HCT116 (cell line): ENCODE measurements around the gene TEDC2. TPM values are rescaled to one million over a fixed set of nuclear protein-coding genes. Genes with fewer than 3 reads are reported as not detected.

Source experiments
- ATAC-seq: fragments of 200-7000 bp; cut with Tn5 transposase; 2 replicates; pipeline ENCODE4 v1.9.1; 2020; ENCODE audit warnings: mild to moderate bottlenecking, moderate library complexity
- BruUV-seq: library from RNA; stranded (reverse); fragments of 400-500 nt; replicated peaks from 2 replicates; lab custom pipeline; 2021; lab: Mats Ljungman, UMichigan
- CTCF ChIA-PET: fragments of 300-600 bp; sonication (Branson Sonifier 250); formaldehyde crosslinking; loops from one replicate; lab custom pipeline; 2021; ENCODE audit warnings: antibody characterized with exemption; lab: Charles Lee
- POLR2A ChIA-PET: fragments of 300-600, 350-600 bp; sonication (Branson Sonifier 250); formaldehyde crosslinking; loops from one replicate; lab custom pipeline; 2021; ENCODE audit warnings: antibody characterized with exemption; lab: Charles Lee
- RAD21 ChIA-PET, 2 experiments: fragments of 300-600 bp; sonication (Branson Sonifier 250); formaldehyde crosslinking; loops; one replicate each; lab custom pipeline; 2023; ENCODE audit warnings: low total read pairs in 2 of 2; ENCODE audit not compliant: uncharacterized antibody in 2 of 2, unreplicated experiment in 2 of 2, low non-redundant PET in 1 of 2; lab: Charles Lee
- DNase-seq: peaks from one replicate; pipeline ENCODE4 v3.0.0-alpha.2; 2010; ENCODE audit warnings: low read depth, low spot score
- H2AFZ ChIP-seq: fragments of 200-600 bp; shearing (Covaris generic), sonication (generic); 2 replicates; pipeline ENCODE4 v1.6.1; 2017; ENCODE audit warnings: low read depth, mixed run types, mixed read lengths, antibody characterized with exemption, low read length; ENCODE audit not compliant: poor library complexity, severe bottlenecking
- H3K27ac ChIP-seq: 2 replicates; pipeline ENCODE4 v1.5.1; 2012; ENCODE audit warnings: low read depth, low read length
- H3K27me3 ChIP-seq: fragments of 200-600 bp; sonication (generic); 2 replicates; pipeline ENCODE4 v1.6.1; 2016; ENCODE audit warnings: mixed run types, low read length, mixed read lengths; ENCODE audit not compliant: insufficient read depth
- H3K36me3 ChIP-seq, 2 experiments: fragments of 200-500 bp in 1 of 2; fragments of 200-600 bp in 1 of 2; sonication (Bioruptor generic) in 1 of 2; sonication (generic) in 1 of 2; 2 replicates each; pipeline versions ENCODE4 v1.5.1 to v1.6.1; 2014 to 2016; ENCODE audit warnings: low read length in 2 of 2, inconsistent platforms in 1 of 2, mixed read lengths in 1 of 2, mixed run types in 1 of 2; ENCODE audit not compliant: insufficient read depth in 2 of 2, control insufficient read depth in 1 of 2
- H3K4me1 ChIP-seq, 2 experiments: fragments of 200-600 bp in 1 of 2; sonication (generic) in 1 of 2; 2 replicates each; pipeline versions ENCODE4 v1.5.1 to v1.6.1; 2012 to 2017; ENCODE audit warnings: low read length in 2 of 2, inconsistent platforms in 1 of 2, mild to moderate bottlenecking in 1 of 2, mixed read lengths in 1 of 2, mixed run types in 1 of 2, moderate library complexity in 1 of 2; ENCODE audit not compliant: insufficient read depth in 2 of 2, control insufficient read depth in 1 of 2
- H3K4me2 ChIP-seq: fragments of 200-600 bp; sonication (generic); 2 replicates; pipeline ENCODE4 v1.6.1; 2017; ENCODE audit warnings: mixed run types, low read length, mixed read lengths
- H3K4me3 ChIP-seq, 2 experiments: fragments of 200-600 bp in 1 of 2; sonication (generic) in 1 of 2; replicated peaks in 1 of 2; 2 replicates each; pipeline ENCODE4 v1.5.1; 2011 to 2016; ENCODE audit warnings: low read length in 2 of 2, control low read depth in 1 of 2, low read depth in 1 of 2, mild to moderate bottlenecking in 1 of 2, mixed read lengths in 1 of 2, mixed run types in 1 of 2
- H3K79me2 ChIP-seq: fragments of 200-600 bp; sonication (generic); 2 replicates; pipeline ENCODE4 v1.6.1; 2017; ENCODE audit warnings: mild to moderate bottlenecking, mixed run types, low read length, moderate library complexity, mixed read lengths; ENCODE audit not compliant: insufficient read depth
- H3K9ac ChIP-seq: fragments of 200-600 bp; sonication (generic); 2 replicates; pipeline ENCODE4 v1.6.1; 2016; ENCODE audit warnings: low read length, mixed read lengths
- H3K9me2 ChIP-seq: fragments of 200-600 bp; sonication (generic), shearing (Covaris generic); 2 replicates; pipeline ENCODE4 v1.6.1; 2017; ENCODE audit warnings: mixed run types, mild to moderate bottlenecking, moderate library complexity; ENCODE audit not compliant: insufficient read depth
- H3K9me3 ChIP-seq, 2 experiments: fragments of 200-500 bp in 1 of 2; fragments of 200-600 bp in 1 of 2; sonication (Bioruptor generic) in 1 of 2; sonication (generic) in 1 of 2; 2 replicates each; pipeline ENCODE4 v1.6.1; 2014 to 2017; ENCODE audit warnings: low read length in 2 of 2, mixed read lengths in 2 of 2, inconsistent platforms in 1 of 2, low read depth in 1 of 2, mild to moderate bottlenecking in 1 of 2, mixed run types in 1 of 2, moderate library complexity in 1 of 2; ENCODE audit not compliant: control insufficient read depth in 1 of 2, insufficient read depth in 1 of 2
- H4K20me1 ChIP-seq: fragments of 200-600 bp; sonication (generic), shearing (Covaris generic); 2 replicates; pipeline ENCODE4 v1.6.1; 2017; ENCODE audit warnings: mixed run types, mild to moderate bottlenecking, moderate library complexity; ENCODE audit not compliant: insufficient read depth
- ATF3 ChIP-seq: IDR thresholded peaks from 2 replicates; pipeline ENCODE4 v1.6.1; 2012
- CBX3 ChIP-seq: IDR thresholded peaks from 2 replicates; pipeline ENCODE4 v1.6.1; 2012; ENCODE audit warnings: low read depth
- CEBPB ChIP-seq: IDR thresholded peaks from 2 replicates; pipeline ENCODE4 v1.6.1; 2012; ENCODE audit warnings: low read depth
- EGR1 ChIP-seq: IDR thresholded peaks from 2 replicates; pipeline ENCODE4 v1.6.1; 2012; ENCODE audit warnings: low read depth
- MAX ChIP-seq: IDR thresholded peaks from 2 replicates; pipeline ENCODE4 v1.6.1; 2012
- POLR2AphosphoS5 ChIP-seq: IDR thresholded peaks from 2 replicates; pipeline ENCODE4 v1.6.1; 2011; ENCODE audit warnings: mild to moderate bottlenecking, low read depth, low read length, moderate library complexity
- REST ChIP-seq: IDR thresholded peaks from 2 replicates; pipeline ENCODE4 v1.6.1; 2012; ENCODE audit warnings: low read depth
- SIN3A ChIP-seq: IDR thresholded peaks from 2 replicates; pipeline ENCODE4 v1.6.1; 2012; ENCODE audit warnings: low read depth
- SP1 ChIP-seq: IDR thresholded peaks from 2 replicates; pipeline ENCODE4 v1.6.1; 2012; ENCODE audit warnings: low read depth
- SRF ChIP-seq: IDR thresholded peaks from 2 replicates; pipeline ENCODE4 v1.6.1; 2012; ENCODE audit warnings: low read depth
- ZFX ChIP-seq: fragments of 450-650 bp; IDR thresholded peaks from 2 replicates; pipeline ENCODE4 v1.6.1; 2017
- ZNF274 ChIP-seq: fragments of 200-500 bp; sonication (Bioruptor generic); IDR thresholded peaks from 2 replicates; pipeline ENCODE4 v1.6.1; 2014; ENCODE audit warnings: mild to moderate bottlenecking, low read depth, low read length, inconsistent platforms
- intact Hi-C: fragments of 100-400 bp; cut with micrococcal nuclease; formaldehyde crosslinking; loops from 2 replicates; pipeline ENCODE4 v1.10.0; 2022
- total RNA-seq: library from RNA; stranded (reverse); gene quantifications from one replicate; pipeline ENCODE4 v1.2.1, GENCODE V29; 2021; ENCODE audit not compliant: unreplicated experiment

The TEDC2 gene
- total RNA-seq, 1 experiment from 2014 or later = 26.5 TPM

- peak overlapping the region; percentile 95 for H3K9ac ChIP-seq
- CTCF ChIA-PET = no interaction called here
- POLR2A ChIA-PET = no interaction called here
- intact Hi-C loops = no loop called here
- H3K4me2 ChIP-seq = peak overlapping the region; percentile 99
- peaks cover 29 to 55% of the 10 kb centered on the region in 2 experiments for H3K4me1 ChIP-seq
- H3K9me3 ChIP-seq = no peaks in the 10 kb centered on the region
- H3K9me2 ChIP-seq = no peaks in the 10 kb centered on the region
- no peak overlapping the region for H2AFZ ChIP-seq
- peak overlapping the region; percentile 34 to 87 for H3K4me3 ChIP-seq
- H3K36me3 ChIP-seq = no peaks in the 10 kb centered on the region
- H3K79me2 ChIP-seq = peaks cover 28% of the 10 kb centered on the region; the same call in 1 of the 2 replicates
- peak overlapping the region; percentile 97; the same call in 1 of the 2 replicates for H3K27ac ChIP-seq
- TF ChIP-seq SRF (no peak), REST (no peak), EGR1 (no peak), ZNF274 (no peak), ATF3 (no peak), SP1 (no peak), CBX3 (no peak), POLR2AphosphoS5 (no peak), SIN3A (no peak), CEBPB (no peak), ZFX (no peak), MAX (no peak)
- TF ChIP-seq, all 23 proteins: peak for 0
- RAD21 ChIA-PET = no interaction called here
- no TSS peak for BruUV-seq
- DNase-seq (no peak), ATAC-seq (peak; percentile 18)
- Histone ChIP-seq H4K20me1 (no peaks in the 10 kb centered on the region), H3K27me3 (no peaks in the 10 kb centered on the region)
Observed at GRCh38 chr16:2473446-2473926, 13.6 kb downstream of the TEDC2 start.
